OCI-LY1 (cell line): ENCODE measurements around the gene ZBTB7C.

Source experiments
- CTCF ChIP-seq: fragments of 200-600 bp; sonication (generic), shearing (Covaris generic); IDR thresholded peaks from 2 replicates; pipeline ENCODE4 v1.5.1; 2017; ENCODE audit warnings: mild to moderate bottlenecking, antibody characterized with exemption, low read length, moderate library complexity, mixed read lengths
- EZH2 ChIP-seq: fragments of 200-600 bp; sonication (generic), shearing (Covaris generic); IDR thresholded peaks from 2 replicates; pipeline ENCODE4 v1.8.0; 2017; ENCODE audit warnings: borderline replicate concordance, mixed run types, mild to moderate bottlenecking, antibody characterized with exemption, low read length, moderate library complexity, mixed read lengths

- TF ChIP-seq CTCF, result no peak
- TF ChIP-seq EZH2, result no peak
These were observed 366.8 kb downstream of the ZBTB7C start for GRCh38 chr18:48042431-48042830.
